Amygdala (tissue), 56 donors: ENCODE measurements around the gene ZNF559.
A peak's percentile ranks its signal among the peaks of the same experiment; 100 is the strongest.
"Not testable (repeated sequence)": the region's sequence is repeated elsewhere in the genome, so short reads cannot be mapped to it uniquely, and the experiment has no call there.

ENCODE experiments used
- DNase-seq, 56 donors: peaks; one replicate each; lab custom pipeline; 2025; lab: John Stamatoyannopoulos, UW

The ZNF559 gene

GRCh38 chr19:9323919-9324583, at the start of gene ZNF559:
Gene ZNF559 (plus strand): TSS chr19:9324179. CDS start chr19:9338550, 14,371 bp downstream.
- DNase-seq: peak; percentile 27 to 93 (median 81)

- not testable (repeated sequence) for DNase-seq
Observed at GRCh38 chr19:9283485-9283884, 40.5 kb upstream of the ZNF559 start.

GRCh38 chr19:9289231-9289884, 34.6 kb upstream of the ZNF559 start:
- DNase-seq: no peak

- no peak for DNase-seq
Observed at GRCh38 chr19:9295411-9295849, 28.5 kb upstream of the ZNF559 start.

GRCh38 chr19:9296336-9296735, 27.6 kb upstream of the ZNF559 start:
- no peak for DNase-seq

GRCh38 chr19:9306443-9306842, 17.5 kb upstream of the ZNF559 start:
- DNase-seq: no peak

- DNase-seq: no peak
Observed at GRCh38 chr19:9308091-9308770, 15.7 kb upstream of the ZNF559 start.

- peak; percentile 71 to 98 (median 94) for DNase-seq
Observed at GRCh38 chr19:9309139-9309973, 14.6 kb upstream of the ZNF559 start, which contains the start of gene ZNF699. Gene ZNF699 (minus strand): TSS chr19:9309838. CDS start chr19:9305119, 4,719 bp downstream.

GRCh38 chr19:9309974-9310446, 14.0 kb upstream of the ZNF559 start:
- peak in 31 of 56 donors; percentile 71 to 97 (median 90) for DNase-seq

- DNase-seq: no peak
Observed at GRCh38 chr19:9313756-9314155, 10.2 kb upstream of the ZNF559 start.

GRCh38 chr19:9321338-9321737, 2.6 kb upstream of the ZNF559 start:
- no peak for DNase-seq

GRCh38 chr19:9321756-9322155, 2.2 kb upstream of the ZNF559 start:
- not testable (repeated sequence) for DNase-seq

- DNase-seq: not testable (repeated sequence)
Observed at GRCh38 chr19:9322201-9322600, 1.8 kb upstream of the ZNF559 start.

GRCh38 chr19:9323557-9323918, 441 bp upstream of the ZNF559 start:
- peak in 53 of 56 donors; percentile 2 to 84 (median 66) for DNase-seq

GRCh38 chr19:9324584-9324962, 594 bp downstream of the ZNF559 start:
- DNase-seq: peak in 1 of 56 donors; percentile 6

- no peak for DNase-seq
Observed at GRCh38 chr19:9329999-9330398, 6.0 kb downstream of the ZNF559 start.

- DNase-seq: no peak
Observed at GRCh38 chr19:9342610-9343304, 18.8 kb downstream of the ZNF559 start.

- no peak for DNase-seq
Observed at GRCh38 chr19:9345005-9345404, 21.0 kb downstream of the ZNF559 start.

GRCh38 chr19:9348253-9348652, 24.3 kb downstream of the ZNF559 start:
- no peak for DNase-seq

- DNase-seq: no peak
Observed at GRCh38 chr19:9348671-9349070, 24.7 kb downstream of the ZNF559 start.
